ENCODE measurements around the gene PCDHA3.
"Not testable (repeated sequence)": the region's sequence is repeated elsewhere in the genome, so short reads cannot be mapped to it uniquely, and the experiment has no call there.

Gene PCDHA3

DNA sequence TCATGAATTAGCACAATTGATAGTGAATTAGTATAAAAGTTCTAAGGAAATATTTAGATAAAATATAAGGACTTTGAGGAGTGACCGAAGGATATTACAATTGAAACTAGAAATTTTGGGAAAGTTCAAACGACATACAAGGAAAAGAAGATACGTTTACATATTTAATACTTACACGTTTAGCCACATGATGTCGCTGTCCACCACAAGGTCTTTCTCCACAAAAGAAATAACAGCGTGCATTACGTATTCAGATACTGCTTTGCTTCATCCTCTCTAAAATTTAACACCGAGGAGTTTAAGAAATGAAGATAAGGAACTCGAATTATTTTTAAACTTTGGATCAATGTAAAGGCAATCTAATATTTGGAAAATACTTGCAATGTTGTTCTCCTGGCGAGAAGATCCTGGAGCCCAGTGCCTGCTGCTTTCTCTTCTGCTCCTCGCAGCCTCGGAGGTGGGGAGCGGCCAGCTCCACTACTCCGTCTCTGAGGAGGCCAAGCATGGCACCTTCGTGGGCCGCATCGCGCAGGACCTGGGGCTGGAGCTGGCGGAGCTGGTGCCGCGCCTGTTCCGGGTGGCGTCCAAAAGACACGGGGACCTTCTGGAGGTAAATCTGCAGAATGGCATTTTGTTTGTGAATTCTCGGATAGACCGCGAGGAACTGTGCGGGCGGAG, at the start of gene PCDHA3:
Gene PCDHA3 (plus strand): TSS at position 242 of the 678 bp plus-strand sequence.
- DNase-seq (ENCODE audit: low spot score), result no peak

DNA sequence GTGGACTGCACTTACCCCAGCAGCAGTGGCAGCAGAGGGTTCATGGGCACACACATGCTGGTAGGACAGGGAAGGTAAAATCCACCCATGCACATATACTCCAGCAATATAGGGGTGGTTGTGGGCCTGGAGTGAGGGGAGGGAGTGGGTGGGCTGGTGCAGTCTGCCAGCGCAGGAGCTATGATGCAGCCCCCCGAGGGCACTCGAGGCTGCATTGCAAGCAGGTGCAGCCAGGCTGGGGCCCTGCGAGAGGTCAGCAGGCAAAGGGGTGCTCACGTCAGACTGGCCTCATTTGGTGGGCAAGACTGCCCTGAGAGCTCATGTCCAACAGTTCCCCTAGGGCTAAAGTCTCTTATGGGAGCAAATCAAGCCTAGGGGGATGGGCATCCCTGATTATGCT, 47.3 kb upstream of the PCDHA3 start:
- no peak for DNase-seq (ENCODE audit: low spot score)

DNA sequence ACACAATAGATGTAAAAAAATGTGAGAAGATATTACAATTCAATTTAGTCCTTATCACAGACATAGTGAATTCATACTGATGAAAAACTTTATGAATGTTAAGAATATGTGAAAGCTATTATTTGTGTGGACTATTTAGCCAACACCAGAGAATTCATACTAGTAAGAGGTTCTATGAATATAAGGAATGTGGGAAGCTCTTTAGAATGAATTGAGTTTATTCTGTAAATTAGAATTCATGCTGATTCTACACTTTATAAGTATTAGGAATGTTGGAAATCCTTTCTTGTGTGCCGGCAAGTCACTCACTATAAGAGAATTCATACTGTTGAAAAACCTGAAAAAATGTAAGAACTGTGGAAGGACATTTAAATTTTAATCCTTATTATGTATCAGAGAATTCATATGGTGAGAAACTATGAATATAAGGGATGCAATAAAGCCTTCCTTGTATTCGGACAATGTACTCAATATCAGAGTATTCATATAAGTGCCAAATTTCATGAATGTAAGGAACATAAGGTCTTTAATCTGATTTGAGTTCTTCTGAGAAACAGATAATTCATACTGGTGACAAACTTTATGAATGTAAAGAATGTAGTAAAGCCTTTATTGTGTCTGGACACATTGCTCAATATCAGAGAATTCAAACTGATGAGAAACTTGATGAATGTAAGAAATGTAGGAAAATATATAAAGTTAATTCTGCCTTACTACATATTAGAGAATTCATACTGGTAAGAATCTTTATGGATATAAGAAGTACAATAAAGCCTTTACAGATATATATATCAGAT, 36.5 kb upstream of the PCDHA3 start:
- DNase-seq (ENCODE audit: low spot score), result no peak

DNA sequence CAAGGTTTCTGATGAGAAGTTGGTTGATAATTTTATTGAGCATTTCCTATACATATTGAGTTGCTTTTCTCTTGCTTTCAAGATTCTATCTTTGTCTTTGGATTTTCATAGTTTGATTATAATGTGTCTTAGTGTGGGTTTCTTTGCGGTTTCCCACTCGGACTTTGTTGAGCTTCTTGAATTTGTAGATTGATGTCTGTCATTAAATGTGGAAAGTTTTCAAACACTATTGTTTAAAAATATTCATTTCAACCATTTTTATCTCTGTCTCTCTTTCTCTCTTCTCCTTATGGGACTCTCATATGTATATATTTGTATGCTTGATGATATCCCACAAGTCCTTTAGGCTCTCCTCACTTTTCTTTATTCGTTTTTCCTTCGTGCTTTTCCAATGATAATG, 33.4 kb upstream of the PCDHA3 start:
- DNase-seq (ENCODE audit: low spot score), result no peak

DNA sequence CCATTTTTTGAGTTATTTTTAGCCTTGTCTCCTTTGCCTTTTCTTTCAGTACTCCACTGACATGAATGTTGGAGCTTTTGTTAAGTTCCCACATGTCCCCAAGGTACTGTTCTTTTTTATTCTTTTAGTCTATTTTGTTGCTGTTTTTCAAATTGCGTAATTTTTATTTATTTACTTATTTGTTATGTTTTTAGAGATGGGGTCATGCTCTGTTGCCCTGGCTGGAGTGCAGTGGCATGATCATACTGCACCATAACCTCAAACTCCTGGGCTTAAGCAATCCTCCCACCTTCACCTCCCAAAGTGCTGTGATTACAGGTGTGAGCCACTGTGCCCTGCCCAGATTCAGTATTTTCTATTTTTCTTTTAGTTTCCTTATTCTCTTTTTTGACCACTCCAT, 20.3 kb upstream of the PCDHA3 start:
- no peak for DNase-seq (ENCODE audit: low spot score)

DNA sequence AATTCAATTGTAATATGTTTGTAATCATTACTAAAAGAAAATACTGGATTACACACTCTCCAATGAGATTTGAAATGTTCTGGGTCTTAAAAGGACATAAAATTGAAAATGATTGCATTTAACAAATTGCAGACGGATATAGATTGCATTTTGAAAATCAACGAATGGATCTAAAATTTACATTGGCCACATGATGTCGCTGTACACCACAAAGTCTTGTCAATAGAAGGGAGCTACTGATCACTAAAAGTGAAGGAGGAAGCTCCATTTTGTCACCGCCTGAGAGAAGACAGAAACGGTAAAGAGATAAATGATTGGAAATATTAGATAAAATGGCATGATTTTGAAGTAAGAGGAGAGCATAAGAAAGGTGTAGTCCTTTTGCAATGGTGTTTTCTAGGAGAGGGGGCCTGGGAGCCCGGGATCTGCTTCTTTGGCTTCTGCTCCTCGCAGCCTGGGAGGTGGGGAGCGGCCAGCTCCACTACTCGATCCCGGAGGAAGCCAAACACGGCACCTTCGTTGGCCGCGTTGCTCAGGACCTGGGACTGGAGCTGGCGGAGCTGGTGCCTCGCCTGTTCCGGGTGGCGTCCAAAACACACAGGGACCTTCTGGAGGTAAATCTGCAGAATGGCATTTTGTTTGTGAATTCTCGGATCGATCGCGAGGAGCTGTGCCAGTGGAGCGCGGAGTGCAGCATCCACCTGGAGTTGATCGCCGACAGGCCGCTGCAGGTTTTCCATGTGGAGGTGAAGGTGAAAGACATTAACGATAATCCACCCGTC, 14.8 kb upstream of the PCDHA3 start, which contains the start of gene PCDHA1:
Gene PCDHA1 (plus strand): TSS at position 236 of the 782 bp plus-strand sequence.
- DNase-seq (ENCODE audit: low spot score), result no peak

DNA sequence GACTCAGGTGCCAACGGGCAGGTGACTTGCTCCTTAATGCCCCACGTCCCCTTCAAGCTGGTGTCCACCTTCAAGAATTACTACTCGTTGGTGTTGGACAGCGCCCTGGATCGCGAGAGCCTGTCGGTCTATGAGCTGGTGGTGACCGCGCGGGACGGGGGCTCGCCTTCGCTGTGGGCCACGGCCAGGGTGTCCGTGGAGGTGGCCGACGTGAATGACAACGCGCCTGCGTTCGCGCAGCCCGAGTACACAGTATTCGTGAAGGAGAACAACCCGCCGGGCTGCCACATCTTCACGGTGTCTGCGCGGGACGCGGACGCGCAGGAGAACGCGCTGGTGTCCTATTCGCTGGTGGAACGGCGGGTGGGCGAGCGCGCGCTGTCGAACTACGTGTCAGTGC, 13.4 kb upstream of the PCDHA3 start:
- not testable (repeated sequence) for DNase-seq (ENCODE audit: low spot score)

DNA sequence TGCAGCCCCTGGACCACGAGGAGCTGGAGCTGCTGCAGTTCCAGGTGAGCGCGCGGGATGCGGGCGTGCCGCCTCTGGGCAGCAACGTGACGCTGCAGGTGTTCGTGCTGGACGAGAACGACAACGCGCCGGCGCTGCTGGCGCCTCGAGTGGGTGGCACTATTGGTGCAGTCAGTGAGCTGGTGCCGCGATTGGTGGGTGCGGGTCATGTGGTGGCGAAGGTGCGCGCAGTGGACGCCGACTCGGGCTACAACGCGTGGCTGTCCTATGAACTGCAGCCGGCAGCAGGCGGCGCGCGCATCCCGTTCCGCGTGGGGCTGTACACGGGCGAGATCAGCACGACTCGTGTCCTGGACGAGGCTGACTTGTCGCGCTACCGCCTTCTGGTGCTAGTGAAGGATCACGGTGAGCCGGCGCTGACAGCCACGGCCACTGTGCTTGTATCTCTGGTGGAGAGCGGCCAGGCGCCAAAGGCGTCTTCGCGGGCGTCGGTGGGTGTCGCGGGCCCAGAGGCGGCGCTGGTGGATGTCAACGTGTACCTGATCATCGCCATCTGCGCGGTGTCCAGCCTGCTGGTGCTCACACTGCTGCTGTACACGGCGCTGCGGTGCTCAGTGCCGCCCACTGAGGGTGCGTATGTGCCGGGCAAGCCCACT, 12.9 kb upstream of the PCDHA3 start:
- not testable (repeated sequence) for DNase-seq (ENCODE audit: low spot score)

DNA sequence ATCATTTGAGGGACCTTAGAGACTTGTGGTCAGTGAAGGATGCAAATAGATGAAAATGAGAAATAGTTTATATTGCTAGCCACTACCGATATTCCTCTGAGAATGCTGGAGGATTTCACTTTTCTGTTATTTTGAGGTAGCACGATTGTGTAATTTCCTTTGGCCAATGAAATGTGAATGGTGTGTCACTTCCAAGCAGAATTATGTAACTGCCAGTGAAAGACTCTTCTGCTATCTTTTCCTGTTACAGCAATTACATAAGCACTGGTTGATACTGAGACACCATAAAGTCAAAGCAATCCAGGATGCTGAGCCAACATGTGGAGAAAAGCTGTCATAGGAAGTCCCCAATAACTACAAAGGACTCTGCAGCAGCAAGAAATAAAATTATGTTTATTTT, 9.8 kb upstream of the PCDHA3 start:
- DNase-seq (ENCODE audit: low spot score), result no peak

DNA sequence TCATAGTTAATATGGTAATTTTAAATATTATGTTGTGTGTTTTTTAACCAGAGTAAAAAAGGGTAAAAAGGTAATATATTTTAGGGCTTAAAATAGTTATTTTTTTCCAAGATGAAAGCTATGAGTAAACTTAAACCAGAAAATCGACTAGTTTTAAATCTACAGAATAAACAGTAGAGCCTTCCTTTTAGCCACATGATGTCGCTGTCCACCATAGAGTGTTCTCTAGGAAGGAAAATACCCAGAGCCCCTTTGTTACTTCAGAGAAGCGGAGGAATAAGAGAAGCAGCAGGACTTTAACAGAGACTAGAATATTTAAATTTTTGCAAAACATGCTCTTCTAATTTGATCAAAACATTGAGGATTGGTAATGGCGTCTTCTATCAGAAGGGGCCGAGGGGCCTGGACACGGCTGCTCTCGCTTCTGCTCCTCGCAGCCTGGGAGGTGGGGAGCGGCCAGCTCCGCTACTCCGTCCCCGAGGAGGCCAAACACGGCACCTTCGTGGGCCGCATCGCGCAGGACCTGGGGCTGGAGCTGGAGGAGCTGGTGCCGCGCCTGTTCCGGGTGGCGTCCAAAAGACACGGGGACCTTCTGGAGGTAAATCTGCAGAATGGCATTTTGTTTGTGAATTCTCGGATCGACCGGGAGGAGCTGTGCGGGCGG, 6.1 kb upstream of the PCDHA3 start, which contains the start of gene PCDHA2:
Gene PCDHA2 (plus strand): TSS at position 258 of the 664 bp plus-strand sequence.
- DNase-seq (ENCODE audit: low spot score), result no peak

DNA sequence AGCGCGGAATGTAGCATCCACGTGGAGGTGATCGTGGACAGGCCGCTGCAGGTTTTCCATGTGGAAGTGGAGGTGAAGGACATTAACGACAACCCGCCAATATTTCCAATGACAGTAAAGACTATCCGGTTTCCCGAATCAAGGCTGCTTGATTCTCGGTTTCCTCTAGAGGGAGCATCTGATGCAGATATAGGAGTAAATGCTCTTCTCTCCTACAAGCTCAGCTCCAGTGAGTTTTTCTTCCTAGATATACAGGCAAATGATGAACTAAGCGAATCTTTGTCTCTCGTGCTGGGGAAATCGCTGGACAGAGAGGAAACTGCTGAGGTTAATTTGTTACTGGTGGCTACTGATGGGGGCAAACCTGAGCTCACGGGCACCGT, 5.6 kb upstream of the PCDHA3 start:
- DNase-seq (ENCODE audit: low spot score), result peak; percentile 17

DNA sequence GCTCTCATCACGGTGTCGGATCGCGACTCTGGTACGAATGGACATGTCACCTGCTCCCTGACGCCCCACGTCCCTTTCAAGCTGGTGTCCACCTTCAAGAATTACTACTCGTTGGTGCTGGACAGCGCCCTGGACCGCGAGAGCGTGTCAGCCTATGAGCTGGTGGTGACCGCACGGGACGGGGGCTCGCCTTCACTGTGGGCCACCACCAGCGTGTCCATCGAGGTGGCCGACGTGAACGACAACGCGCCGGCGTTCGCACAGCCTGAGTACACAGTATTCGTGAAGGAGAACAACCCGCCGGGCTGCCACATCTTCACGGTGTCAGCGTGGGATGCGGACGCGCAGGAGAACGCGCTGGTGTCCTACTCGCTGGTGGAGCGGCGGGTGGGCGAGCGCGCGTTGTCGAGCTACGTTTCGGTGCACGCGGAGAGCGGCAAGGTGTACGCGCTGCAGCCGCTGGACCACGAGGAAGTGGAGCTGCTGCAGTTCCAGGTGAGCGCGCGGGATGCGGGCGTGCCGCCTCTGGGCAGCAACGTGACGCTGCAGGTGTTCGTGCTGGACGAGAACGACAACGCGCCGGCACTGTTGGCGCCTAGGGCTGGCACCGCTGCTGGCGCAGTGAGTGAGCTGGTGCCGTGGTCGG, 4.7 kb upstream of the PCDHA3 start:
- not testable (repeated sequence) for DNase-seq (ENCODE audit: low spot score)

DNA sequence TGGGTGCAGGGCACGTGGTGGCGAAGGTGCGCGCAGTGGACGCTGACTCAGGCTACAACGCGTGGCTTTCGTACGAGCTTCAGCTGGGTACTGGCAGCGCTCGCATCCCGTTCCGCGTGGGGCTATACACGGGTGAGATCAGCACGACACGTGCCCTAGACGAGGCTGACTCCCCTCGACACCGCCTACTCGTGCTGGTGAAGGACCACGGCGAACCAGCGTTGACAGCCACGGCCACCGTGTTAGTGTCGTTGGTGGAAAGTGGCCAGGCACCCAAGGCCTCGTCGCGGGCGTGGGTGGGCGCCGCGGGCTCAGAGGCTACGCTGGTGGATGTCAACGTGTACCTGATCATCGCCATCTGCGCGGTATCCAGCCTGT, 4.2 kb upstream of the PCDHA3 start:
- no peak for DNase-seq (ENCODE audit: low spot score)

DNA sequence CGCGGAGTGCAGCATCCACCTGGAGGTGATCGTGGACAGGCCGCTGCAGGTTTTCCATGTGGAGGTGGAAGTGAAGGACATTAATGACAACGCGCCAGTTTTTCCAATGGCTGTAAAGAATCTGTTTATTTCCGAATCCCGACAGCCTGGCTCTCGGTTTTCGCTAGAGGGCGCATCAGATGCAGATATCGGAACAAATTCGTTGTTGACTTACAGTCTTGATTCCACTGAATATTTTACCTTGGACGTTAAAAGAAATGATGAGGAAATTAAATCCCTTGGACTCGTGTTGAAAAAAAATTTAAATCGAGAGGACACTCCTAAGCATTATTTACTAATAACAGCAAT, 611 bp downstream of the PCDHA3 start:
- DNase-seq (ENCODE audit: low spot score), result peak; percentile 10

DNA sequence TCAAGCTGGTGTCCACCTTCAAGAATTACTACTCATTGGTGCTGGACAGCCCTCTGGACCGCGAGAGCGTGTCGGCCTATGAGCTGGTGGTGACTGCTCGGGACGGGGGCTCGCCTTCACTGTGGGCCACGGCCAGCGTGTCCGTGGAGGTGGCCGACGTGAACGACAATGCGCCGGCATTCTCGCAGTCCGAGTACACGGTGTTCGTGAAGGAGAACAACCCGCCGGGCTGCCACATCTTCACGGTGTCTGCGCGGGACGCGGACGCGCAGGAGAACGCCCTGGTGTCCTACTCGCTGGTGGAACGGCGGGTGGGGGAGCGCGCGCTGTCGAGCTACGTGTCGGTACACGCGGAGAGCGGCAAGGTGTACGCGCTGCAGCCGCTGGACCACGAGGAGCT, 1.5 kb downstream of the PCDHA3 start:
- not testable (repeated sequence) for DNase-seq (ENCODE audit: low spot score)

DNA sequence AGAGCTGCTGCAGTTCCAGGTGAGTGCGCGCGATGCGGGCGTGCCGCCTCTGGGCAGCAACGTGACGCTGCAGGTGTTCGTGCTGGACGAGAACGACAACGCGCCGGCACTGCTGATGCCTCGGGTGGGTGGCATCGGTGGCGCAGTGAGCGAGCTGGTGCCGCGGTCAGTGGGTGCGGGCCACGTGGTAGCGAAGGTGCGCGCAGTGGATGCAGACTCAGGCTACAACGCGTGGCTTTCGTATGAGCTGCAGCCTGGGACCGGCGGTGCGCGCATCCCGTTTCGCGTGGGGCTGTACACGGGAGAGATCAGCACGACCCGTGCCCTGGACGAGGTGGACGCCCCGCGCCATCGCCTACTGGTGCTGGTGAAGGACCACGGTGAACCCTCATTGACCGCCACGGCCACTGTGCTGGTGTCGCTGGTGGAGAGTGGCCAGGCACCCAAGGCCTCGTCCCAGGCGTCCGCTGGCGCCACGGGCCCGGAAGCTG, 2.0 kb downstream of the PCDHA3 start:
- DNase-seq (ENCODE audit: low spot score), result no peak

DNA sequence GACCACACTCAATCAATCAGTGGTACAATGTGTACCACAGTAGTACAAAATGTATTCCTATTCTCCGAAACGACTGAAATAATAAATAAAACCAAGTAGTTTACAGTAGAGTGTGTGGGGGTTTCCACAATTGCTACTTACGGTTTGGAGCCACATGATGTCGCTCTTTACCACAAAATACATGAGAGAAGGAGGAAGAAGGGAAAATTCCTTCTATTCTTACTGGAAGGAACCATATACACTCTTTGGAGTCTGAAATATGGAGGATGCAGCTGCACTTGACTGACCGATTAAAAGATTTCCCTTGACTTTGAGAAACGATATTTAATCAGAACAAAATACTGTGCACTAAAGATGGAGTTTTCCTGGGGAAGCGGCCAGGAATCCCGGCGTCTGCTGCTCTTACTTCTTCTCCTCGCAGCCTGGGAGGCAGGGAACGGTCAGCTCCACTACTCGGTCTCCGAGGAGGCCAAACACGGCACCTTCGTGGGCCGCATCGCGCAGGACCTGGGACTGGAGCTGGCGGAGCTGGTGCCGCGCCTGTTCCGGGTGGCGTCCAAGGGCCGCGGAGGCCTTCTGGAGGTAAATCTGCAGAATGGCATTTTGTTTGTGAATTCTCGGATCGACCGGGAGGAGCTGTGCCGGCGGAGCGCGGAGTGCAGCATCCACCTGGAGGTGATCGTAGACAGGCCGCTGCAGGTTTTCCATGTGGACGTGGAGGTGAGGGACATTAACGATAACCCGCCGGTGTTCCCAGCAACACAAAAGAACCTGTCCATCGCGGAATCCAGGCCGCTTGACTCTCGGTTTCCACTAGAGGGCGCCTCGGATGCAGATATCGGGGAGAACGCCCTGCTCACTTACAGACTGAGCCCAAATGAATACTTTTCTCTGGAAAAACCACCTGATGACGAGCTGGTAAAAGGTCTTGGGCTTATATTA, 6.2 kb downstream of the PCDHA3 start, which contains the start of gene PCDHA4:
Gene PCDHA4 (plus strand): TSS at position 235 of the 942 bp plus-strand sequence.
- no peak for DNase-seq (ENCODE audit: low spot score)

DNA sequence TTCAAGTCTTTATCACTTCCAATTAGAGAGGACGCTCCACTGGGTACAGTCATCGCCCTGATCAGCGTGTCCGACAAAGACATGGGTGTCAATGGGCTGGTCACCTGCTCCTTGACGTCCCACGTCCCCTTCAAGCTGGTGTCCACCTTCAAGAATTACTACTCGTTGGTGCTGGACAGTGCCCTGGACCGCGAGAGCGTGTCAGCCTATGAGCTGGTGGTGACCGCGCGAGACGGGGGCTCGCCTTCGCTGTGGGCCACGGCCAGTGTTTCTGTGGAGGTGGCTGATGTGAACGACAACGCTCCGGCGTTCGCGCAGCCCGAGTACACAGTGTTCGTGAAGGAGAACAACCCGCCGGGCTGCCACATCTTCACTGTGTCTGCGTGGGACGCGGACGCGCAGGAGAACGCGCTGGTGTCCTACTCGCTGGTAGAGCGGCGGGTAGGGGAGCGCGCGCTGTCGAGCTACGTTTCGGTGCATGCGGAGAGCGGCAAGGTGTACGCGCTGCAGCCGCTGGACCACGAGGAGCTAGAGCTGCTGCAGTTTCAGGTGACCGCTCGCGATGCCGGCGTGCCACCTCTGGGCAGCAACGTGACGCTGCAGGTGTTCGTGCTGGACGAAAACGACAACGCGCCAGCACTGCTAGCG, 7.5 kb downstream of the PCDHA3 start:
- not testable (repeated sequence) for DNase-seq (ENCODE audit: low spot score)

DNA sequence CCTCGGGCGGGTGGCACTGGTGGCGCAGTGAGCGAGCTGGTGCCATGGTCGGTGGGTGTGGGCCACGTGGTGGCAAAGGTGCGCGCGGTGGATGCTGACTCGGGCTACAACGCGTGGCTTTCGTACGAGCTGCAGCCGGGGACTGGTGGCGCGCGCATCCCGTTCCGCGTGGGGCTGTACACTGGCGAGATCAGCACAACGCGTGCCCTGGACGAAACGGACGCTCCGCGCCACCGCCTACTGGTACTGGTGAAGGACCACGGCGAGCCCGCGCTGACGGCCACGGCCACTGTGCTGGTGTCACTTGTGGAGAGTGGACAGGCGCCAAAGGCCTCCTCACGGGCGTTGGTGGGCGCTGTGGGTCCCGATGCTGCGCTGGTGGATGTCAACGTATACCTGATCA, 8.0 kb downstream of the PCDHA3 start:
- no peak for DNase-seq (ENCODE audit: low spot score)

All from AG08395 (cell line).